Retinal pigment epithelial cell (primary cell): ENCODE results near the gene DUSP15.

Source experiments
- DNase-seq: peaks from one replicate; pipeline ENCODE4 v3.0.0-alpha.2; 2010; ENCODE audit warnings: low read depth
- H3K4me3 ChIP-seq: 2 replicates; pipeline ENCODE4 v1.5.1; 2011; ENCODE audit warnings: mild to moderate bottlenecking, low read length, control low read depth, moderate library complexity
- TF ChIP-seq, protein P1 (sequence below): conservative IDR thresholded peaks from 2 replicates; pipeline ENCODE4 v1.5.1; 2011; ENCODE audit warnings: low read depth, low read length, control low read depth, inconsistent platforms

Gene DUSP15

DNA sequence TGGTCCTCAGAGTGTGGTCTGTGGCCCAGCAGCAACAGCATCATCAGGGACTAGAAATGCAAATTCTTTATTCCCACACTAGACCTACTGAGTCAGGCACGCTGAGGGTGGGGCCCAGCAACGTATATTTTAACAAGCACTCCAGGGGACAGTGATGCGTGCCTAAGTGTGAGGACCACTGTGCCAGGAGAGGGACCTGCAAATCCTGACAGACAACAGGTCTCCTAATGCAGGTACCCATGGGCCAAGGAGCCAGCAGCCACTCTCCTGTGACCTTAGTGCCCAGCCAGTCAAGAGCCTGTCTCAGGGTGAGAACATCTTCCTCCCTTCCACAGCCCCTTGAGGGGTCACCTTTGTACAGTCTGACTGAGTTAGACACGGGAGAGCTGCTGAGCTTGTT, 59.1 kb downstream of the DUSP15 start:
- no peak overlapping the region for H3K4me3 ChIP-seq
- no peak for DNase-seq
- TF ChIP-seq, protein P1, sequence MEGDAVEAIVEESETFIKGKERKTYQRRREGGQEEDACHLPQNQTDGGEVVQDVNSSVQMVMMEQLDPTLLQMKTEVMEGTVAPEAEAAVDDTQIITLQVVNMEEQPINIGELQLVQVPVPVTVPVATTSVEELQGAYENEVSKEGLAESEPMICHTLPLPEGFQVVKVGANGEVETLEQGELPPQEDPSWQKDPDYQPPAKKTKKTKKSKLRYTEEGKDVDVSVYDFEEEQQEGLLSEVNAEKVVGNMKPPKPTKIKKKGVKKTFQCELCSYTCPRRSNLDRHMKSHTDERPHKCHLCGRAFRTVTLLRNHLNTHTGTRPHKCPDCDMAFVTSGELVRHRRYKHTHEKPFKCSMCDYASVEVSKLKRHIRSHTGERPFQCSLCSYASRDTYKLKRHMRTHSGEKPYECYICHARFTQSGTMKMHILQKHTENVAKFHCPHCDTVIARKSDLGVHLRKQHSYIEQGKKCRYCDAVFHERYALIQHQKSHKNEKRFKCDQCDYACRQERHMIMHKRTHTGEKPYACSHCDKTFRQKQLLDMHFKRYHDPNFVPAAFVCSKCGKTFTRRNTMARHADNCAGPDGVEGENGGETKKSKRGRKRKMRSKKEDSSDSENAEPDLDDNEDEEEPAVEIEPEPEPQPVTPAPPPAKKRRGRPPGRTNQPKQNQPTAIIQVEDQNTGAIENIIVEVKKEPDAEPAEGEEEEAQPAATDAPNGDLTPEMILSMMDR, result no peak
